Measurements from ENCODE around the gene PRKAR1B. TPM values are rescaled to one million over a fixed set of nuclear protein-coding genes. Genes with fewer than 3 reads are reported as not detected.

The PRKAR1B gene
- total and polyA plus RNA-seq, 10 of the 15 experiments (the other 5 are each of a cell fraction or from before 2014, with no cell fraction given) = 1.4 to 45.6 (median 19.3) TPM

- Histone ChIP-seq H4K20me1 (ENCODE audit: control insufficient read depth, insufficient read depth) (no peaks in the 10 kb centered on the region), H3K4me3 (peak overlapping the region; percentile 67), H2AFZ (ENCODE audit: control insufficient read depth, low read depth, low read length) (peak overlapping the region; percentile 73), H3K79me2 (ENCODE audit: control insufficient read depth, insufficient read depth, low read length) (peaks cover 33% of the 10 kb centered on the region), H3K4me2 (ENCODE audit: control insufficient read depth, insufficient read depth) (peak overlapping the region; percentile 96), H3K27me3 (replicated peaks in 1 of 2; ENCODE audit: control insufficient read depth in 2 of 2, insufficient read depth in 2 of 2, low read length in 1 of 2) (no peaks in the 10 kb centered on the region), H3K9me3 (replicated peaks; ENCODE audit: control insufficient read depth, insufficient read depth, low read length) (no peaks in the 10 kb centered on the region; the same call in 2 of the 3 replicates), H3K9ac (ENCODE audit: control insufficient read depth, insufficient read depth, low read length) (peak overlapping the region; percentile 69), H3K4me1 (ENCODE audit: control insufficient read depth, insufficient read depth, low read length) (peaks cover 48% of the 10 kb centered on the region), H3K27ac (ENCODE audit: control insufficient read depth, insufficient read depth) (peak overlapping the region; percentile 98), H3K36me3 (ENCODE audit: control insufficient read depth in 2 of 2, insufficient read depth in 2 of 2, low read length in 1 of 2) (peaks cover 0 to 3% of the 10 kb centered on the region in 2 experiments; a peak in 3 of 4 replicates)
- intact Hi-C loops (cut with micrococcal nuclease; ENCODE audit: unreplicated experiment) = loop anchor here (2.0 to 5.0 kb wide), 3 partner anchors 124 to 350 kb away; partner anchors contain the start of genes ADAP1, DNAAF5 and PRKAR1B
- RAD21 ChIA-PET (ENCODE audit: unreplicated experiment) = interaction anchor here (1.0 to 1.3 kb wide), 3 partner anchors 70 to 86 kb away, joined by 3 to 4 read pairs (median 3); no protein-coding TSS in a partner anchor
- DNase-seq (ENCODE audit: low read depth, low spot score) (no peak), FAIRE-seq (peak; percentile 13), ATAC-seq (peak; percentile 42)
- CTCF ChIA-PET = interaction anchor here (0.7 kb wide), 1 partner anchor 181 kb away, joined by 5 read pairs; no protein-coding TSS in a partner anchor
- BruUV-seq (replicated peaks) = TSS peak; percentile 38
- POLR2A ChIA-PET = interaction anchor here (1.0 to 1.7 kb wide), 5 partner anchors 9 to 149 kb away, joined by 3 to 9 read pairs (median 4); no protein-coding TSS in a partner anchor
- SMC1A ChIA-PET (ENCODE audit: uncharacterized antibody, unreplicated experiment) = no interaction called here
- in situ Hi-C loops (cut with MboI) = no loop called here
- WGBS (ENCODE audit: insufficient coverage, insufficient replicate concordance, low lambda C conversion rate, missing lambda C conversion rate) = 8% methylated on average over 37 of the region's 38 CpGs
- TF ChIP-seq SUZ12 (IDR thresholded peaks at IDR 0.05; ENCODE audit: unreplicated experiment) (no peak), ASH2L (IDR thresholded peaks at IDR 0.05; ENCODE audit: borderline replicate concordance, low read depth) (no peak), MAX (IDR thresholded peaks at IDR 0.05; ENCODE audit: low read depth, low read length) (peak; percentile 9; the same call in 1 of the 2 replicates), ATF2 (IDR thresholded peaks at IDR 0.05; ENCODE audit: low read length) (no peak), EZH2 (IDR thresholded peaks at IDR 0.05; ENCODE audit: borderline replicate concordance, control insufficient read depth, low read depth, low read length) (no peak), ZNF24 (IDR thresholded peaks at IDR 0.05) (no peak), PBX3 (IDR thresholded peaks at IDR 0.05; ENCODE audit: insufficient replicate concordance, low read depth, low read length) (no peak), IRF4 (IDR thresholded peaks at IDR 0.05; ENCODE audit: low read depth, low read length) (no peak), SMC3 (IDR thresholded peaks at IDR 0.05; ENCODE audit: borderline replicate concordance, low read length) (no peak), WRNIP1 (IDR thresholded peaks at IDR 0.05; ENCODE audit: borderline replicate concordance, low read depth, low read length) (no peak), RAD21 (IDR thresholded peaks at IDR 0.05; ENCODE audit: insufficient read depth, low read depth, low read length) (no peak), KAT2A (conservative IDR thresholded peaks at IDR 0.05; ENCODE audit: control insufficient read depth, low read depth, low read length) (no peak), BRCA1 (IDR thresholded peaks at IDR 0.05; ENCODE audit: low read depth, low read length) (no peak), CREM (IDR thresholded peaks at IDR 0.05; ENCODE audit: low read depth) (0 out of 2 replicates have a peak, but pooled peaks have one; percentile 26), USF1 (IDR thresholded peaks at IDR 0.05; ENCODE audit: borderline replicate concordance, extremely low read length, insufficient read depth, low read depth, low read length) (no peak), HDAC2 (IDR thresholded peaks at IDR 0.05) (no peak), TAF1 (IDR thresholded peaks at IDR 0.05; ENCODE audit: borderline replicate concordance, low read depth, low read length) (no peak), KDM1A (IDR thresholded peaks at IDR 0.05; ENCODE audit: borderline replicate concordance) (no peak), PAX5 (IDR thresholded peaks at IDR 0.05; ENCODE audit: borderline replicate concordance, low read depth, low read length) (no peak), CBX3 (IDR thresholded peaks at IDR 0.05; ENCODE audit: borderline replicate concordance, low read depth) (no peak)
These were observed 124.5 kb downstream of the PRKAR1B start for GRCh38 chr7:602341-603141.

Data from GM12878 (cell line).